GM23248 (cell line): Measurements from ENCODE around the gene PARD3B.

Experiments used
- EZH2 ChIP-seq: fragments of 200-600 bp; sonication (generic); IDR thresholded peaks from 2 replicates; pipeline ENCODE4 v1.6.1; 2018; ENCODE audit warnings: antibody characterized with exemption, mild to moderate bottlenecking; ENCODE audit not compliant: insufficient read depth, poor library complexity, severe bottlenecking
- EZH2phosphoT487 ChIP-seq: fragments of 200-600 bp; sonication (generic); IDR thresholded peaks from 2 replicates; pipeline ENCODE4 v1.6.1; 2018; ENCODE audit warnings: antibody characterized with exemption, moderate library complexity, mild to moderate bottlenecking, low read depth; ENCODE audit not compliant: insufficient read depth

DNA sequence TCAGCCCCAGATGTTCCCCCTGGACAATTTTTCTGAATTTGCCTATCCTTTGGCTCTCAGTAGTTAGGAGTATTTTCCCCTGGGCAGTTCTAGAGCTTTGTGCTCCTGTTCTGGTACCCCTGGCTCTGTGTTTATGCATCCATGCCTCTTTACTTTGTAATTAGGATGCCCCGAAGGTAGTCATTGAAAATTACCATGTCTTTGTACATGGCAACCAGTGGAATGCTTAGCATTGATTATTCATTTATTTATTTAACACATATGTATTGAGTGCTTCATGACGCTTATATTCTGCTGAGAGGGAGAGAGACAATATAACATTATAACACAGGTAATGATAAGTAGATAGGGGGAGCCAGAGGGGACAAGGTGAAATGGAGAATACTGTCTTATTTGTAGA is 346.5 kb downstream of the PARD3B start:
- TF ChIP-seq EZH2 (no peak), EZH2phosphoT487 (no peak)
